K562 (cell line): Measurements from ENCODE around the gene SIX1. TPM values are rescaled to one million over a fixed set of nuclear protein-coding genes. Genes with fewer than 3 reads are reported as not detected.

Experiments
- ATAC-seq: fragments of 200-7000 bp; cut with Tn5 transposase; 3 replicates; pipeline ENCODE4 v1.9.1; 2020; ENCODE audit warnings: moderate library complexity
- BruUV-seq: library from RNA; stranded (reverse); fragments of 400-500 nt; replicated peaks from 2 replicates; lab custom pipeline; 2021; lab: Mats Ljungman, UMichigan
- CTCF ChIA-PET: fragments of 300-600 bp; formaldehyde crosslinking; extraction: SDS; loops from one replicate; lab custom pipeline; 2021; ENCODE audit warnings: low intra/inter-chr PET ratio; lab: Yijun Ruan, JAX
- POLR2A ChIA-PET: fragments of 300-600, 350-650 bp; sonication (Branson Sonifier 250); formaldehyde crosslinking; extraction: SDS; loops from one replicate; lab custom pipeline; 2021; ENCODE audit warnings: antibody characterized with exemption, inconsistent platforms; lab: Yijun Ruan, JAX
- DNase-seq, 4 experiments: peaks; one replicate each; pipeline versions ENCODE4 v3.0.0 to v3.0.0-alpha.2; 2011 to 2018; ENCODE audit warnings: low spot score in 3 of 4, mixed read lengths in 3 of 4; ENCODE audit errors: extremely low read depth in 1 of 4
- FAIRE-seq: peaks from 2 replicates; lab custom pipeline; 2011; peaks lifted over from hg19 to GRCh38; lab: Jason Lieb, UNC
- H2AFZ ChIP-seq: 2 replicates; pipeline ENCODE4 v1.6.0; 2011; ENCODE audit warnings: low read depth, low read length, control low read depth, inconsistent platforms
- H3K27ac ChIP-seq: fragments of 200-600 bp; 3 replicates; pipeline ENCODE4 v1.8.0; 2011; ENCODE audit warnings: low read depth, mild to moderate bottlenecking, control low read depth, inconsistent platforms, low read length, moderate library complexity, mixed read lengths; ENCODE audit errors: extremely low read depth
- H3K27me3 ChIP-seq, 2 experiments: fragments of 300-600 bp in 1 of 2; 2 replicates in 1 of 2; 3 replicates in 1 of 2; pipeline versions ENCODE4 v1.6.0 to v1.8.0; 2011; ENCODE audit warnings: inconsistent platforms in 2 of 2, low read length in 2 of 2, mild to moderate bottlenecking in 1 of 2, mixed read lengths in 1 of 2, moderate library complexity in 1 of 2; ENCODE audit not compliant: control insufficient read depth in 2 of 2, insufficient read depth in 2 of 2
- H3K36me3 ChIP-seq: fragments of 300-600 bp; 3 replicates; pipeline ENCODE4 v1.8.0; 2011; ENCODE audit warnings: mild to moderate bottlenecking, low read length, inconsistent platforms; ENCODE audit not compliant: control insufficient read depth, insufficient read depth
- H3K4me1 ChIP-seq, 2 experiments: fragments of 200-600 bp in 1 of 2; replicated peaks in 1 of 2; 2 replicates in 1 of 2; 3 replicates in 1 of 2; pipeline versions ENCODE4 v1.5.1 to v1.8.0; 2011; ENCODE audit warnings: inconsistent platforms in 2 of 2, low read length in 2 of 2, mild to moderate bottlenecking in 1 of 2, mixed read lengths in 1 of 2, moderate library complexity in 1 of 2; ENCODE audit not compliant: control insufficient read depth in 2 of 2, insufficient read depth in 2 of 2
- H3K4me2 ChIP-seq: 2 replicates; pipeline ENCODE4 v1.6.1; 2011; ENCODE audit warnings: low read length, control low read depth, inconsistent platforms, mixed read lengths; ENCODE audit not compliant: insufficient read depth
- H3K4me3 ChIP-seq: fragments of 200-600 bp; sonication (generic), shearing (Covaris generic); 2 replicates; pipeline ENCODE4 v1.5.1; 2016; ENCODE audit warnings: control low read depth, inconsistent platforms
- H3K79me2 ChIP-seq: fragments of 200-600 bp; 3 replicates; pipeline ENCODE4 v1.8.0; 2011; ENCODE audit warnings: low read length, inconsistent platforms; ENCODE audit not compliant: control insufficient read depth, insufficient read depth
- H3K9ac ChIP-seq, 2 experiments: 2 replicates each; pipeline versions ENCODE4 v1.6.0 to v1.6.1; 2011; ENCODE audit warnings: low read depth in 2 of 2, low read length in 2 of 2, control low read depth in 1 of 2, inconsistent platforms in 1 of 2, mild to moderate bottlenecking in 1 of 2, mixed read lengths in 1 of 2; ENCODE audit not compliant: insufficient read depth in 1 of 2
- H3K9me1 ChIP-seq: one replicate; pipeline ENCODE4 v1.6.0; 2011; ENCODE audit warnings: inconsistent platforms, mild to moderate bottlenecking, low read length, moderate library complexity; ENCODE audit not compliant: control insufficient read depth, insufficient read depth
- H3K9me3 ChIP-seq: replicated peaks from 2 replicates; pipeline ENCODE4 v1.5.1; 2011; ENCODE audit warnings: low read depth, low read length, inconsistent platforms; ENCODE audit not compliant: control insufficient read depth, insufficient read depth
- H4K20me1 ChIP-seq: replicated peaks from 2 replicates; pipeline ENCODE4 v1.6.1; 2011; ENCODE audit warnings: low read length, inconsistent platforms, mixed read lengths; ENCODE audit not compliant: control insufficient read depth, insufficient read depth
- ARNT ChIP-seq, 2 experiments: fragments of 450-650 bp; IDR thresholded peaks; 2 replicates each; pipeline ENCODE4 v1.6.1; 2016; ENCODE audit warnings: mild to moderate bottlenecking in 1 of 2
- CBFA2T2 ChIP-seq: fragments of 450-650 bp; conservative IDR thresholded peaks from 2 replicates; pipeline ENCODE4 v1.6.1; 2017; ENCODE audit warnings: mild to moderate bottlenecking
- CHD2 ChIP-seq: IDR thresholded peaks from 2 replicates; pipeline ENCODE4 v1.6.1; 2011; ENCODE audit warnings: low read depth, low read length
- GATAD2B ChIP-seq: fragments of 450-650 bp; IDR thresholded peaks from 2 replicates; pipeline ENCODE4 v1.6.1; 2017; ENCODE audit warnings: mild to moderate bottlenecking, borderline replicate concordance
- HNRNPL ChIP-seq: fragments of 200-400 bp; formaldehyde crosslinking; IDR thresholded peaks from 2 replicates; pipeline ENCODE4 v1.6.1; 2017; ENCODE audit warnings: low read depth, mild to moderate bottlenecking, low read length
- KDM5B ChIP-seq: fragments of 200-600 bp; sonication (generic); IDR thresholded peaks from 2 replicates; pipeline ENCODE4 v1.6.1; 2012; ENCODE audit warnings: low read depth, mild to moderate bottlenecking, moderate library complexity, low read length, control low read depth, inconsistent platforms; ENCODE audit not compliant: insufficient replicate concordance
- NBN ChIP-seq: fragments of 450-650 bp; IDR thresholded peaks from 2 replicates; pipeline ENCODE4 v1.6.1; 2016; ENCODE audit warnings: low read depth, mild to moderate bottlenecking
- NFIC ChIP-seq: fragments of 450-650 bp; IDR thresholded peaks from 2 replicates; pipeline ENCODE4 v1.6.1; 2017; ENCODE audit warnings: mild to moderate bottlenecking, inconsistent platforms
- PHF21A ChIP-seq: fragments of 450-650 bp; IDR thresholded peaks from 2 replicates; pipeline ENCODE4 v1.6.1; 2017; ENCODE audit warnings: low read depth, borderline replicate concordance
- PURB ChIP-seq: sonication (generic); formaldehyde crosslinking; IDR thresholded peaks from 2 replicates; pipeline ENCODE4 v1.9.0; 2021; ENCODE audit warnings: low read depth, mild to moderate bottlenecking, missing genetic modification reagents
- PYGO2 ChIP-seq: fragments of 450-650 bp; IDR thresholded peaks from 2 replicates; pipeline ENCODE4 v1.6.1; 2016; ENCODE audit warnings: mild to moderate bottlenecking, missing genetic modification characterization, moderate library complexity, missing compliant biosample characterization
- ZNF561 ChIP-seq: fragments of 450-650 bp; formaldehyde crosslinking; conservative IDR thresholded peaks from 2 replicates; pipeline ENCODE4 v1.4.0; 2020; ENCODE audit warnings: mild to moderate bottlenecking, moderate library complexity
- ZNF586 ChIP-seq: fragments of 450-650 bp; formaldehyde crosslinking; conservative IDR thresholded peaks from 2 replicates; pipeline ENCODE4 v1.4.0; 2020; ENCODE audit warnings: mild to moderate bottlenecking, moderate library complexity
- ZNF639 ChIP-seq, 2 experiments: fragments of 200-800 bp in 1 of 2; sonication (Bioruptor generic) in 1 of 2; sonication (generic) in 1 of 2; formaldehyde crosslinking in 1 of 2; IDR thresholded peaks in 1 of 2; conservative IDR thresholded peaks in 1 of 2; 2 replicates each; pipeline versions ENCODE4 v1.5.0 to v1.6.1; 2016 to 2020; ENCODE audit warnings: missing compliant biosample characterization in 1 of 2, missing genetic modification characterization in 1 of 2, missing genetic modification reagents in 1 of 2
- WGBS: fragments of 100-300 bp; shearing (Covaris generic); methylation state at CpG from one replicate; pipeline ENCODE4 v1.1.6; 2016; ENCODE audit warnings: low coverage, mixed read lengths; ENCODE audit not compliant: insufficient coverage; ENCODE audit errors: missing lambda C conversion rate; 5-methylcytosine and 5-hydroxymethylcytosine counted together
- in situ Hi-C: fragments of 300-500 bp; cut with MboI; formaldehyde crosslinking; loops from 4 replicates; pipeline ENCODE4 v1.15.0; 2018; ENCODE audit warnings: inconsistent platforms, mixed read lengths
- intact Hi-C: fragments of 100-400 bp; cut with micrococcal nuclease; formaldehyde crosslinking; loops from 2 replicates; pipeline ENCODE4 v1.14.2; 2022
- polyA plus RNA-seq, 8 experiments: library from polyadenylated mRNA; depleted of rRNA in 4 of 8; stranded (reverse) in 5 of 8; unstranded in 3 of 8; fragments of >200 nt; fragmentation: Nextera tagmentation in 2 of 8; fragmentation: Illumina TruSeq in 1 of 8; extraction: Ambion mirVana in 2 of 8; extraction: Trizol in 1 of 8; gene quantifications; 2 replicates each; pipeline versions ENCODE4 v1.2.1 to v1.2.3, GENCODE V29; 2011 to 2014; ENCODE audit warnings: inconsistent platforms in 1 of 8, missing spikeins in 1 of 8
- total RNA-seq, 7 experiments: library from RNA; depleted of rRNA in 6 of 7; stranded (reverse); fragments of >200 nt in 6 of 7; fragmentation: Illumina TruSeq in 2 of 7; extraction: Trizol in 2 of 7; gene quantifications; 2 replicates each; pipeline versions ENCODE4 v1.2.1 to v1.2.3, GENCODE V29; 2011 to 2021; ENCODE audit warnings: low replicate concordance in 1 of 7
- TF ChIP-seq, protein P1 (sequence below): fragments of 150-350 bp; conservative IDR thresholded peaks from 2 replicates; pipeline ENCODE4 v1.6.1; 2014; ENCODE audit warnings: low read length
- TF ChIP-seq, protein P2 (sequence below): sonication (generic); formaldehyde crosslinking; IDR thresholded peaks from 2 replicates; pipeline ENCODE4 v1.8.0; 2022; ENCODE audit warnings: mild to moderate bottlenecking, missing genetic modification reagents, borderline replicate concordance

The SIX1 gene
- total and polyA plus RNA-seq, 9 of the 15 experiments (the other 6 are each of a cell fraction or from before 2014, with no cell fraction given), result 0.27 to 0.80 (median 0.45) TPM

DNA sequence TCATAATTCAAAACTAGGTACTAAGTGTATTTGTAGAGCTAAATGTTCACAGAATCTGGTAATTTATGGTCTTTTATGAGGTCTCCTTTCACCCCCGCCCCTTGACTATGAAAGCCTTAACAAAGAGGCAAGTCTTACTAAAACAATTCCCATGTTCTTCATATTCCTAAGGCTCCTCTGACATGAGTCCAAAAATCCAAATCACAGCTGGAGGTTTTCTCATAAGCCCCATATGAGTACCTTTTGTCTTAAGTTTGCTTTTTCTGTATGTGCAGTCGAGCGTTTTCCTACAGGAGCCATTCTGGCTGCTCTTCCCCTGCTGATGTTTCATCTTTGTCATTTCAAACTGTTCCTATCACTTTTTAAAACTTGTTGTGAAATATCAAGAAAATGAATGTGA, 55.2 kb downstream of the SIX1 start:
- Histone ChIP-seq H4K20me1 (no peaks in the 10 kb centered on the region), H3K9me3 (no peaks in the 10 kb centered on the region), H3K4me2 (no peak overlapping the region), H3K9ac (no peak overlapping the region), H3K36me3 (no peaks in the 10 kb centered on the region), H3K9me1 (no peaks in the 10 kb centered on the region), H3K79me2 (no peaks in the 10 kb centered on the region), H3K27ac (no peak overlapping the region), H3K4me1 (no peaks in the 10 kb centered on the region), H3K4me3 (no peak overlapping the region), H2AFZ (no peak overlapping the region), H3K27me3 (no peaks in the 10 kb centered on the region)
- no peak for TF ChIP-seq PHF21A
- TF ChIP-seq GATAD2B, result no peak
- TF ChIP-seq PURB, result no peak
- TF ChIP-seq PYGO2, result no peak
- TF ChIP-seq NBN, result no peak
- no peak for TF ChIP-seq CBFA2T2
- no peak for TF ChIP-seq ZNF586 (CRISPR knock-in tag)
- no peak for TF ChIP-seq HNRNPL
- TF ChIP-seq, protein P1, sequence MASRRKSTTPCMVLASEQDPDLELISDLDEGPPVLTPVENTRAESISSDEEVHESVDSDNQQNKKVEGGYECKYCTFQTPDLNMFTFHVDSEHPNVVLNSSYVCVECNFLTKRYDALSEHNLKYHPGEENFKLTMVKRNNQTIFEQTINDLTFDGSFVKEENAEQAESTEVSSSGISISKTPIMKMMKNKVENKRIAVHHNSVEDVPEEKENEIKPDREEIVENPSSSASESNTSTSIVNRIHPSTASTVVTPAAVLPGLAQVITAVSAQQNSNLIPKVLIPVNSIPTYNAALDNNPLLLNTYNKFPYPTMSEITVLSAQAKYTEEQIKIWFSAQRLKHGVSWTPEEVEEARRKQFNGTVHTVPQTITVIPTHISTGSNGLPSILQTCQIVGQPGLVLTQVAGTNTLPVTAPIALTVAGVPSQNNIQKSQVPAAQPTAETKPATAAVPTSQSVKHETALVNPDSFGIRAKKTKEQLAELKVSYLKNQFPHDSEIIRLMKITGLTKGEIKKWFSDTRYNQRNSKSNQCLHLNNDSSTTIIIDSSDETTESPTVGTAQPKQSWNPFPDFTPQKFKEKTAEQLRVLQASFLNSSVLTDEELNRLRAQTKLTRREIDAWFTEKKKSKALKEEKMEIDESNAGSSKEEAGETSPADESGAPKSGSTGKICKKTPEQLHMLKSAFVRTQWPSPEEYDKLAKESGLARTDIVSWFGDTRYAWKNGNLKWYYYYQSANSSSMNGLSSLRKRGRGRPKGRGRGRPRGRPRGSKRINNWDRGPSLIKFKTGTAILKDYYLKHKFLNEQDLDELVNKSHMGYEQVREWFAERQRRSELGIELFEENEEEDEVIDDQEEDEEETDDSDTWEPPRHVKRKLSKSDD, result no peak
- no peak for TF ChIP-seq ZNF639 (CRISPR knock-in tag; conservative IDR thresholded peaks at IDR 0.05 in 1 of 2, IDR thresholded peaks at IDR 0.05 in 1 of 2)
- no peak for TF ChIP-seq ZNF561 (CRISPR knock-in tag)
- no peak for TF ChIP-seq CHD2
- TF ChIP-seq ARNT (IDR thresholded peaks at IDR 0.05), result no peak
- TF ChIP-seq KDM5B, result no peak
- TF ChIP-seq, protein P2, sequence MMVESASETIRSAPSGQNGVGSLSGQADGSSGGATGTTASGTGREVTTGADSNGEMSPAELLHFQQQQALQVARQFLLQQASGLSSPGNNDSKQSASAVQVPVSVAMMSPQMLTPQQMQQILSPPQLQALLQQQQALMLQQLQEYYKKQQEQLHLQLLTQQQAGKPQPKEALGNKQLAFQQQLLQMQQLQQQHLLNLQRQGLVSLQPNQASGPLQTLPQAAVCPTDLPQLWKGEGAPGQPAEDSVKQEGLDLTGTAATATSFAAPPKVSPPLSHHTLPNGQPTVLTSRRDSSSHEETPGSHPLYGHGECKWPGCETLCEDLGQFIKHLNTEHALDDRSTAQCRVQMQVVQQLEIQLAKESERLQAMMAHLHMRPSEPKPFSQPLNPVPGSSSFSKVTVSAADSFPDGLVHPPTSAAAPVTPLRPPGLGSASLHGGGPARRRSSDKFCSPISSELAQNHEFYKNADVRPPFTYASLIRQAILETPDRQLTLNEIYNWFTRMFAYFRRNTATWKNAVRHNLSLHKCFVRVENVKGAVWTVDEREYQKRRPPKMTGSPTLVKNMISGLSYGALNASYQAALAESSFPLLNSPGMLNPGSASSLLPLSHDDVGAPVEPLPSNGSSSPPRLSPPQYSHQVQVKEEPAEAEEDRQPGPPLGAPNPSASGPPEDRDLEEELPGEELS (CRISPR knock-in tag), result no peak
- TF ChIP-seq NFIC, result no peak
- DNase-seq, result no peak
- POLR2A ChIA-PET, result no interaction called here
- WGBS, result 0% methylated on average over 3 of the region's 3 CpGs
- CTCF ChIA-PET, result no interaction called here
- no TSS peak for BruUV-seq
- intact Hi-C loops, result no loop called here
- ATAC-seq, result no peak
- no peak for FAIRE-seq
- in situ Hi-C loops, result no loop called here
